Nephron (organoid): ENCODE results near the gene INHBE.
"Not testable (repeated sequence)": the region's sequence is repeated elsewhere in the genome, so short reads cannot be mapped to it uniquely, and the experiment has no call there.

ENCODE experiments used
- H3K27ac Mint-ChIP-seq, 3 experiments: 2 replicates each; pipeline ENCODE4 v1.8.0; 2020; ENCODE audit warnings: mixed read lengths in 3 of 3, mild to moderate bottlenecking in 2 of 3, moderate library complexity in 1 of 3
- H3K27me3 Mint-ChIP-seq: 2 replicates; pipeline ENCODE4 v1.8.0; 2021; ENCODE audit warnings: low read depth, mild to moderate bottlenecking, moderate library complexity, mixed read lengths
- H3K36me3 Mint-ChIP-seq: 2 replicates; pipeline ENCODE4 v1.8.0; 2020; ENCODE audit warnings: low read depth, mixed read lengths
- H3K4me1 Mint-ChIP-seq: 2 replicates; pipeline ENCODE4 v1.8.0; 2020; ENCODE audit warnings: mixed read lengths
- H3K4me3 Mint-ChIP-seq, 3 experiments: 2 replicates each; pipeline ENCODE4 v1.8.0; 2020; ENCODE audit warnings: mild to moderate bottlenecking in 3 of 3, mixed read lengths in 3 of 3, moderate library complexity in 2 of 3
- H3K9me3 Mint-ChIP-seq: 2 replicates; pipeline ENCODE4 v1.8.0; 2020; ENCODE audit warnings: mixed read lengths
- CTCF ChIP-seq, 3 experiments: fragments of 200-600 bp; sonication (generic); IDR thresholded peaks; one replicate each; pipeline ENCODE4 v1.5.0; 2021; ENCODE audit warnings: antibody characterized with exemption in 3 of 3; ENCODE audit not compliant: unreplicated experiment in 3 of 3

The INHBE gene

GRCh38 chr12:57489157-57489641 lies 34.1 kb downstream of the INHBE start:
- peak overlapping the region in 2 of 3 experiments; percentile 86 to 93 for H3K27ac Mint-ChIP-seq
- TF ChIP-seq CTCF (IDR thresholded peaks at IDR 0.05; ENCODE audit: unreplicated experiment in 3 of 3) = no peak
- peaks cover 19% of the 10 kb centered on the region for H3K4me1 Mint-ChIP-seq
- H3K4me3 Mint-ChIP-seq = peak overlapping the region; percentile 92 to 99 (median 98)
- no peaks in the 10 kb centered on the region for H3K27me3 Mint-ChIP-seq
- peaks cover 42% of the 10 kb centered on the region for H3K36me3 Mint-ChIP-seq
- H3K9me3 Mint-ChIP-seq = no peaks in the 10 kb centered on the region

GRCh38 chr12:57490126-57490525 lies 35.0 kb downstream of the INHBE start:
- H3K4me3 Mint-ChIP-seq = peak overlapping the region in 2 of 3 experiments; percentile 56 to 99
- peaks cover 19% of the 10 kb centered on the region for H3K4me1 Mint-ChIP-seq
- no peak overlapping the region for H3K27ac Mint-ChIP-seq
- H3K36me3 Mint-ChIP-seq = peaks cover 46% of the 10 kb centered on the region
- no peaks in the 10 kb centered on the region for H3K27me3 Mint-ChIP-seq
- no peaks in the 10 kb centered on the region for H3K9me3 Mint-ChIP-seq
- TF ChIP-seq CTCF (IDR thresholded peaks at IDR 0.05; ENCODE audit: unreplicated experiment in 3 of 3) = no peak

GRCh38 chr12:57491393-57492280 lies 36.5 kb downstream of the INHBE start:
- peaks cover 19% of the 10 kb centered on the region for H3K4me1 Mint-ChIP-seq
- H3K36me3 Mint-ChIP-seq = peaks cover 60% of the 10 kb centered on the region
- H3K9me3 Mint-ChIP-seq = no peaks in the 10 kb centered on the region
- peak overlapping the region in 1 of 3 experiments; percentile 41 for H3K27ac Mint-ChIP-seq
- H3K4me3 Mint-ChIP-seq = peak overlapping the region; percentile 57 to 78 (median 71)
- H3K27me3 Mint-ChIP-seq = peaks cover 4% of the 10 kb centered on the region
- no peak for TF ChIP-seq CTCF (IDR thresholded peaks at IDR 0.05; ENCODE audit: unreplicated experiment in 3 of 3)

DNA sequence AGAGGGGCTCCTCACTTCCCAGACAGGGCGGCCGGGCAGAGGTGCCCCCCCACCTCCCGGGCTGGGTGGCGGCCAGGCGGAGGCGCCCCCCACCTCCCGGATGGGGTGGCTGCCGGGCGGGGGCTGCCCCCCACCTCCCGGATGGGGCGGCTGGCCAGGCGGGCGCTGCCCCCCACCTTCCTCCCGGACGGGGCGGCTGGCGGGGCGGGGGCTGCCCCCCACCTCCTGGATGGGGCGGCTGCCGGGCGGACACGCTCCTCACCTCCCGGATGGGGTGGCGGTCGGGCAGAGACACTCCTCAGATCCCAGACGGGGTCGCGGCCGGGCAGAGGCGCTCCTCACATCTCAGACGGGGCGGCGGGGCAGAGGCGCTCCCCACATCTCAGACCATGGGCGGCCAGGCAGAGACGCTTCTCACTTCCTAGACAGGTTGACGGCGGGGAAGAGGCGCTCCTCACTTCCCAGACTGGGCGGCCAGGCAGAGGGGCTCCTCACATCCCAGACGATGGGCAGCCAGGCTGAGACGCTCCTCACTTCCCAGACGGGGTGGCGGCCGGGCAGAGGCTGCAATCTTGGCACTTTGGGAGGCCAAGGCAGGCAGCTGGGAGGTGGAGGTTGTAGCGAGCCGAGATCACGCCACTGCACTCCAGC lies 40.1 kb downstream of the INHBE start:
- not testable (repeated sequence) for H3K9me3 Mint-ChIP-seq

DNA sequence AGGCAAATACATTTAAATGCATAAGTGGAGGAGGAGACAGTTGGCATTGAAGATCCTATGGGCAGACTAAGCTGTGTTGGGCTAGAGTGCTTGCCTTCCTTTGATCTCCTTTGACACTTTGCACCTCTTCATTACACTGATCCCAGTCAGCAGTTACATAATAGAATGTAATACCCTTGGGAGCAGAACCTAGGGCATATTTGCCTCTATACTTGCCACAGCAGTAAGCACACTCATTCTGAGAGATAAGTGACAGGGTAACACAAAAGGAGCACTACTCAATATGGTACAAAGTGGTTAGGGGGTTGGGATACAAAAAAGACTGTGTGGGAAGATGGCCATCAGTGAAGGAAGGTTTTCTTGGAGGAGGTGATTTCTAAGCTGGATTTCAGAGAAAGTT lies 41.7 kb downstream of the INHBE start:
- Mint-ChIP-seq H3K36me3 (peaks cover 73% of the 10 kb centered on the region), H3K27ac (no peak overlapping the region), H3K4me3 (no peak overlapping the region), H3K9me3 (peaks cover 2% of the 10 kb centered on the region), H3K27me3 (peaks cover 4% of the 10 kb centered on the region), H3K4me1 (no peaks in the 10 kb centered on the region)
- TF ChIP-seq CTCF (IDR thresholded peaks at IDR 0.05; ENCODE audit: unreplicated experiment in 3 of 3) = no peak

More for the DNA sequence above, 40.1 kb downstream of the INHBE start:
- not testable (repeated sequence) for H3K27me3 Mint-ChIP-seq, H3K4me1 Mint-ChIP-seq, H3K4me3 Mint-ChIP-seq, H3K27ac Mint-ChIP-seq
- H3K36me3 Mint-ChIP-seq = peaks cover 74% of the 10 kb centered on the region
